Activated T-cell treated with anti-CD3 and anti-CD28 coated beads, Interleukin-2, amount 50 U/mL, for 72 hours (primary cell): ENCODE data around the gene HCRTR1. TPM values are rescaled to one million over a fixed set of nuclear protein-coding genes. Genes with fewer than 3 reads are reported as not detected.

Experiments
- ATAC-seq, 2 donors: fragments of 150-1000 bp; cut with Tn5 transposase; replicated peaks in 1 of 2; 2 replicates each; pipeline ENCODE4 v1.10.0; 2021; ENCODE audit warnings: moderate library complexity in 2 of 2, mild to moderate bottlenecking in 1 of 2
- DNase-seq, 2 donors: peaks; one replicate each; pipeline ENCODE4 v3.0.0; 2021 to 2022; ENCODE audit warnings: mixed read lengths in 1 of 2
- H3K27ac Mint-ChIP-seq: one replicate; pipeline ENCODE4 v1.8.0; 2022; ENCODE audit warnings: mild to moderate bottlenecking, moderate library complexity, mixed read lengths
- H3K27me3 Mint-ChIP-seq: one replicate; pipeline ENCODE4 v1.8.0; 2022; ENCODE audit warnings: low read depth, mixed read lengths
- H3K36me3 Mint-ChIP-seq, 2 donors: one replicate each; pipeline ENCODE4 v1.8.0; 2022; ENCODE audit warnings: mixed read lengths in 2 of 2, mild to moderate bottlenecking in 1 of 2; ENCODE audit not compliant: insufficient read depth in 2 of 2
- H3K4me1 Mint-ChIP-seq: one replicate; pipeline ENCODE4 v1.8.0; 2022; ENCODE audit warnings: low read depth, mixed read lengths
- H3K4me3 Mint-ChIP-seq, 2 donors: one replicate each; pipeline ENCODE4 v1.8.0; 2022; ENCODE audit warnings: mild to moderate bottlenecking in 2 of 2, mixed read lengths in 2 of 2, moderate library complexity in 2 of 2
- H3K9me3 Mint-ChIP-seq, 2 donors: one replicate each; pipeline ENCODE4 v1.8.0; 2022; ENCODE audit warnings: mixed read lengths in 2 of 2
- total RNA-seq, 2 donors: library from RNA; stranded (reverse); gene quantifications; one replicate each; pipeline ENCODE4 v1.2.3, GENCODE V29; 2022

HCRTR1 gene
- total RNA-seq, 2 donors from 2014 or later = not detected

- no peak overlapping the region for H3K27ac Mint-ChIP-seq
- DNase-seq (no peak), ATAC-seq (no peak)
- no peaks in the 10 kb centered on the region for H3K9me3 Mint-ChIP-seq
- H3K27me3 Mint-ChIP-seq = peaks cover 21% of the 10 kb centered on the region
- no peaks in the 10 kb centered on the region for H3K36me3 Mint-ChIP-seq
- H3K4me1 Mint-ChIP-seq = peaks cover 10% of the 10 kb centered on the region
- H3K4me3 Mint-ChIP-seq = no peak overlapping the region
Observed at GRCh38 chr1:31668303-31668883, 50.9 kb downstream of the HCRTR1 start.

DNA sequence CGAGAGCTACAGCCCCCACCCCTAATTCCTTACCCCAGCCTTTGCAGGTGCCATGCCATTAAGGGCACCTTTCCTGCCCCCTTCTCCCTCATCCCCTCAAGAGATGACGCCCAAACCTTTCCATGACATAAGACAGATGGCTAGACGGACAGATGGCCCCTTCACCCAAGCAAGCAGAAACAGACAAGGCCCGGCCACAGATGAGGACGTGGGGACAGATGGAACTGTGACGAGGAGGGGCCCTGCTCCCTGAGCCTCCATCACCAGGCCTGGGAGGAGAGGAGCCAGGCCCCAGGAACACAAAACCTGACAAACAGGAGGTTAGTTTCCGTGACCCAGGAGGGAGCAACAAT, 51.9 kb downstream of the HCRTR1 start:
- no peak overlapping the region for H3K27ac Mint-ChIP-seq
- H3K27me3 Mint-ChIP-seq = peaks cover 20% of the 10 kb centered on the region

GRCh38 chr1:31669786-31670592, 52.5 kb downstream of the HCRTR1 start:
- Mint-ChIP-seq H3K9me3 (no peaks in the 10 kb centered on the region), H3K4me3 (peak overlapping the region; percentile 64 to 86), H3K27me3 (peaks cover 20% of the 10 kb centered on the region), H3K4me1 (peaks cover 10% of the 10 kb centered on the region), H3K36me3 (no peaks in the 10 kb centered on the region), H3K27ac (no peak overlapping the region)
- ATAC-seq (peak; percentile 55 to 68), DNase-seq (peak; percentile 9 to 37)

More for the DNA sequence above, 51.9 kb downstream of the HCRTR1 start:
- DNase-seq = no peak
- H3K36me3 Mint-ChIP-seq = no peaks in the 10 kb centered on the region
- peak overlapping the region; percentile 64 to 86 for H3K4me3 Mint-ChIP-seq
- ATAC-seq = no peak
- no peaks in the 10 kb centered on the region for H3K9me3 Mint-ChIP-seq
- peaks cover 10% of the 10 kb centered on the region for H3K4me1 Mint-ChIP-seq

- DNase-seq = no peak
- peak in 1 of 2 donors; percentile 14 for ATAC-seq
- Mint-ChIP-seq H3K4me3 (peak overlapping the region; percentile 64 to 86), H3K4me1 (peaks cover 10% of the 10 kb centered on the region), H3K27me3 (peaks cover 20% of the 10 kb centered on the region), H3K36me3 (no peaks in the 10 kb centered on the region), H3K9me3 (no peaks in the 10 kb centered on the region), H3K27ac (no peak overlapping the region)
Observed at GRCh38 chr1:31670593-31670964, 53.1 kb downstream of the HCRTR1 start.

DNA sequence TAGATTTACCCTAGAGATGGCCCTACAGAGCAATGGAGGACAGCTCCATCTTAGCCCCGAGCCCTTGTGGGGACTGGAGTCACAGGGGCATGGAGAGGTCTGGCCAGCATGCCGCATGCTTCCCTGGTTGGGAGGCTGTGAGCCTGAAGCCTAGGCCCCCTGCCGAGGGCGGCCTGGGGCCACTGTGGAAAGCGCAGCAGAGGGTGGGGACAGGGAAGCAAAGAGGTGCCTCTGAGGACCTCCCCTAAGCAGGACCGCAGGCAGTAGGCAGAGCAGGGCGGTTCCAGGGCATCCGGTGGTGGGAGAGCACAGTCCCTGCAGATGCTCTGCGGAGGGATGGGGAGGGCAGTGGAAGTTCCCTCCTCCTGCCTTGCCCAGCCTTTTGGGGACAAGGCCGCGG, 53.7 kb downstream of the HCRTR1 start:
- H3K4me3 Mint-ChIP-seq = no peak overlapping the region
- H3K9me3 Mint-ChIP-seq = no peaks in the 10 kb centered on the region

DNA sequence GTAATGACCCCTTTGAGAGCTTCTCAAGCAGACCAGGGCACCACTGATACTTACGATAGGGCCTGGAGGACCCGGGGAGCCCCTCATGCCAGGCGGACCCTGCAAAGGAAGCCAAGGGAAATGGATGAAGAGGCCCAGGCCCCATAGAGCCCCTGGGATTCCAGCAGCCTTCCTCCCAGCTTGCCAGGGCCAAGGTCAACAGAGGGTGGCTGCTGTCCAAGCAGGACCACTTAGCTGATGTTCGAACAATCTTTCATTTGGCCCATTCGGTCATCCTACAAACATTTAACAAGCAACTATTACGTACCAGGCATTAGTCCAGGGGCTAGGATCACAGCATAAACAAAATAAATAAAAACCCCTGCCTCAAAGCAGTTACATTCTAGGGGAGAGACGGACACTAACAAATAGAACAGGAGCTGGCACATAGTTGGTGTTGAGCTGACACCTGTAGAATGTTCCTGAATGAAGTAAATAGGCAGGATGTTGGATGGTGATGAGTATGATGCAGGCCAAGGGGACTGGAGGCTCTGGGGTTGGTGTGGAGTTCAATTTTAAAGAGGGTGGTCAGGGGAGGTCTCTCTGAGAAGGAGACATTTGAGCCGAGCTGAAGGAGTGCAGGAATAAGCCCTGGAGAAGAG, 54.2 kb downstream of the HCRTR1 start:
- ATAC-seq (no peak), DNase-seq (no peak)
- no peak overlapping the region for H3K27ac Mint-ChIP-seq
- H3K27me3 Mint-ChIP-seq = peaks cover 20% of the 10 kb centered on the region
- H3K4me3 Mint-ChIP-seq = no peak overlapping the region
- H3K9me3 Mint-ChIP-seq = no peaks in the 10 kb centered on the region
- no peaks in the 10 kb centered on the region for H3K36me3 Mint-ChIP-seq
- H3K4me1 Mint-ChIP-seq = peaks cover 10% of the 10 kb centered on the region

More for the DNA sequence above, 53.7 kb downstream of the HCRTR1 start:
- peaks cover 10% of the 10 kb centered on the region for H3K4me1 Mint-ChIP-seq
- DNase-seq (no peak), ATAC-seq (no peak)
- H3K27ac Mint-ChIP-seq = no peak overlapping the region
- H3K36me3 Mint-ChIP-seq = no peaks in the 10 kb centered on the region
- peaks cover 20% of the 10 kb centered on the region for H3K27me3 Mint-ChIP-seq

DNA sequence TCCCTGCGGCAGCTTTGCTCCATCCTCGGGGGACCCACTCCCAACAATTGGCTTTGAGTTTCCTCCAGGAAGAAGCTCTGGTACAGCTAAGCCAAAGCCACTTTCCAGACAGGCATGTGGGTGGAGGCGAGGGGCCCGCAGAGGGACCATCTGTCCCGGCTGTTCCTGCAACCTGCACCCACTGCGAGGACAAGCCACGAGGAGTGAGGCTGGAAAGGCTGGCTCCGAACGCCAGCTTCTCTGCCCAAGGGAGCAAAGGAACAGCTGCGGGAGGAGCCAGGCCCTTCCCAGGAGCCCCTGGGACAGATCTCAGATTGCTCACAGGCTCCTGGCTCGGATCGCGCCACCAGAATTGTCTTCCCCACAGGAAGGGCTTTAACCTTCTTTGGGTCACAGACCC, 55.5 kb downstream of the HCRTR1 start:
- Mint-ChIP-seq H3K4me1 (peaks cover 10% of the 10 kb centered on the region), H3K36me3 (no peaks in the 10 kb centered on the region), H3K27me3 (peaks cover 20% of the 10 kb centered on the region), H3K9me3 (no peaks in the 10 kb centered on the region), H3K27ac (no peak overlapping the region), H3K4me3 (no peak overlapping the region)
- no peak for DNase-seq
- ATAC-seq = no peak

DNA sequence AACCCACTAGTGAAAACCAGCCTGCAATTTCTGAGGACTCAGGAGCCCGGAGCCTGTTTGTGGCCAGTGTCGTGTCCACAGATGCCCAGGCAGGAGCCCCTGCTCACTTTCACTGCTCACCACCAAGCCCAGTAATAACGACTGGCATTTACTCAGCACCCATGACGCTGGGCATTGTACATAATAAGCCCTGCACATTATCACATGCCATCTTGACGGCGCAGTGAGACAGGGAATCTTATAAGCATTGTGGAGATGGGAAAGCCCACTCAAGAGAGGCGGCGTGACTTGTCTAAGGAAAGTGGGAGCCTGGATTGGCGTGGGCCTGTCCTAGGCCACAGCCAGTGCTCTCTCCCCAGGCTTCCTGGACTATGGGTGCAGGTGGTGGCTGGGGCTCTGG, 55.9 kb downstream of the HCRTR1 start:
- H3K27ac Mint-ChIP-seq = no peak overlapping the region
- no peaks in the 10 kb centered on the region for H3K36me3 Mint-ChIP-seq
- H3K9me3 Mint-ChIP-seq = no peaks in the 10 kb centered on the region
- DNase-seq (no peak), ATAC-seq (no peak)
- H3K4me3 Mint-ChIP-seq = no peak overlapping the region
- H3K27me3 Mint-ChIP-seq = peaks cover 20% of the 10 kb centered on the region
- H3K4me1 Mint-ChIP-seq = peaks cover 10% of the 10 kb centered on the region

DNA sequence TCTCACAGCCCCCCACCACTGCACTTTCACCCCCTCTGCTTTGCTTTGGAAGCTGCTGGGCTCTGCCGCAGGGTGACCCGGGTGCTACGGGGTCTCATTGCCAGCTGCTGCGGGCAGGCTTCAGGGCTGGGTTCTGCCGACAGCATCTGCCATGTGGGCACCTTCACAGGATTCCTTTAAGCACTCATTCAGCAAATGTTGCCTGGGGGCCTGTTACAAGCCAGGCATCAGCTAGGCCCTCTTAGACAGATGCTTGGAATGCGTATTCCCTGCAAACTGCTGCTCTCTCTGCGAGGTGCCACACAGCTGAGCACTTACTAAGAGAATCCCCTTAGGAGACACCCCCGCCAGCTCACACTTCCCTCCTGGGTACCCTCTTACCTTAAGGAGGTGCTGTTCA, 57.1 kb downstream of the HCRTR1 start:
- peaks cover 9% of the 10 kb centered on the region for H3K4me1 Mint-ChIP-seq
- H3K27ac Mint-ChIP-seq = no peak overlapping the region

DNA sequence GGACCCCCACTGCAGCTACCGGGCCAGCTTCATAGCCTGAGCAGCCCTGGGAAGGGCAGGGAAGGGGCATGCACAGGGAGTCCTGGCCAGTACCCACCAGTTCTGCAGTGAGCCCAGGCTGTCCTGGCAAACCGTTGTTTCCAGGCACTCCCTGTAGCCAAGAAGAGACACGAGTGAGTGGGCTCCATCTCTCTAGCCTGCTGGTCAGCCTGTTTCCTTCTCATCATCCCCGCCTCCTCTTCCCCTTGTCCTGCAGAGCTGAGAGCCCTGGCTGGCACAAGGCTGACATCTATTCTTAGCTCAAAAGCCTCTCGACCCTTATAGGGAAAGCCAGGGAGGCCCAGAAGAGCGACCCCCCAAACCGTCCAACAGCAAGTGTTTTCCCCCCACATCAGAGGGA, 57.7 kb downstream of the HCRTR1 start:
- Mint-ChIP-seq H3K36me3 (no peaks in the 10 kb centered on the region), H3K4me3 (no peak overlapping the region), H3K9me3 (no peaks in the 10 kb centered on the region), H3K27ac (no peak overlapping the region), H3K27me3 (peaks cover 11% of the 10 kb centered on the region), H3K4me1 (peaks cover 3% of the 10 kb centered on the region)
- ATAC-seq (no peak), DNase-seq (no peak)

More for the DNA sequence above, 57.1 kb downstream of the HCRTR1 start:
- no peaks in the 10 kb centered on the region for H3K9me3 Mint-ChIP-seq
- DNase-seq (no peak), ATAC-seq (no peak)
- H3K36me3 Mint-ChIP-seq = no peaks in the 10 kb centered on the region
- H3K4me3 Mint-ChIP-seq = no peak overlapping the region
- peaks cover 16% of the 10 kb centered on the region for H3K27me3 Mint-ChIP-seq

DNA sequence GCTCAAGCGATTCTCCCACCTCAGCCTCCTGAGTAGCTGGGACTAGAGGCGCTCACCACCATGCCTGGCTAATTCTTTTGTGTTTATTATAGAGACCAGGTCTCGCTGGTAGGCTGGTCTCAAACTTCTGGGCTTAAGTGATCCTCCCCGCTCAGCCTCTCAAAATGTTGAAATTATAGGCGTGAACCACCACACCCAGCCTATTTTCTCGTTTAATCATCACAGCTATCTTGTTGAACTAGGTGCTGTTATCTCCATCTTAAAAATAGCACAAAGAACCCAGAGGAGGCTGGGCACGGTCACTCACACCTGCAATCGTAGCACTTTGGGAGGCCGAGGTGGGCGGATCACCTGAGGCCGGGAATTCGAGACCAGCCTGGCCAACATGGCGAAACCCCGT, 58.3 kb downstream of the HCRTR1 start:
- H3K27ac Mint-ChIP-seq = no peak overlapping the region
- no peaks in the 10 kb centered on the region for H3K4me1 Mint-ChIP-seq
- no peaks in the 10 kb centered on the region for H3K36me3 Mint-ChIP-seq
- H3K9me3 Mint-ChIP-seq = no peaks in the 10 kb centered on the region
- H3K4me3 Mint-ChIP-seq = no peak overlapping the region
- DNase-seq (no peak), ATAC-seq (no peak)
- peaks cover 5% of the 10 kb centered on the region for H3K27me3 Mint-ChIP-seq
